HCT116 (cell line): Measurements from ENCODE around the gene HHIPL1. TPM values are rescaled to one million over a fixed set of nuclear protein-coding genes. Genes with fewer than 3 reads are reported as not detected.

ENCODE experiments used
- ATAC-seq: fragments of 200-7000 bp; cut with Tn5 transposase; 2 replicates; pipeline ENCODE4 v1.9.1; 2020; ENCODE audit warnings: mild to moderate bottlenecking, moderate library complexity
- BruUV-seq: library from RNA; stranded (reverse); fragments of 400-500 nt; replicated peaks from 2 replicates; lab custom pipeline; 2021; lab: Mats Ljungman, UMichigan
- CTCF ChIA-PET: fragments of 300-600 bp; sonication (Branson Sonifier 250); formaldehyde crosslinking; loops from one replicate; lab custom pipeline; 2021; ENCODE audit warnings: antibody characterized with exemption; lab: Charles Lee
- POLR2A ChIA-PET: fragments of 300-600, 350-600 bp; sonication (Branson Sonifier 250); formaldehyde crosslinking; loops from one replicate; lab custom pipeline; 2021; ENCODE audit warnings: antibody characterized with exemption; lab: Charles Lee
- RAD21 ChIA-PET, 2 experiments: fragments of 300-600 bp; sonication (Branson Sonifier 250); formaldehyde crosslinking; loops; one replicate each; lab custom pipeline; 2023; ENCODE audit warnings: low total read pairs in 2 of 2; ENCODE audit not compliant: uncharacterized antibody in 2 of 2, unreplicated experiment in 2 of 2, low non-redundant PET in 1 of 2; lab: Charles Lee
- DNase-seq: peaks from one replicate; pipeline ENCODE4 v3.0.0-alpha.2; 2010; ENCODE audit warnings: low read depth, low spot score
- H2AFZ ChIP-seq: fragments of 200-600 bp; shearing (Covaris generic), sonication (generic); 2 replicates; pipeline ENCODE4 v1.6.1; 2017; ENCODE audit warnings: low read depth, mixed run types, mixed read lengths, antibody characterized with exemption, low read length; ENCODE audit not compliant: poor library complexity, severe bottlenecking
- H3K27ac ChIP-seq: 2 replicates; pipeline ENCODE4 v1.5.1; 2012; ENCODE audit warnings: low read depth, low read length
- H3K27me3 ChIP-seq: fragments of 200-600 bp; sonication (generic); 2 replicates; pipeline ENCODE4 v1.6.1; 2016; ENCODE audit warnings: mixed run types, low read length, mixed read lengths; ENCODE audit not compliant: insufficient read depth
- H3K36me3 ChIP-seq, 2 experiments: fragments of 200-500 bp in 1 of 2; fragments of 200-600 bp in 1 of 2; sonication (Bioruptor generic) in 1 of 2; sonication (generic) in 1 of 2; 2 replicates each; pipeline versions ENCODE4 v1.5.1 to v1.6.1; 2014 to 2016; ENCODE audit warnings: low read length in 2 of 2, inconsistent platforms in 1 of 2, mixed read lengths in 1 of 2, mixed run types in 1 of 2; ENCODE audit not compliant: insufficient read depth in 2 of 2, control insufficient read depth in 1 of 2
- H3K4me1 ChIP-seq, 2 experiments: fragments of 200-600 bp in 1 of 2; sonication (generic) in 1 of 2; 2 replicates each; pipeline versions ENCODE4 v1.5.1 to v1.6.1; 2012 to 2017; ENCODE audit warnings: low read length in 2 of 2, inconsistent platforms in 1 of 2, mild to moderate bottlenecking in 1 of 2, mixed read lengths in 1 of 2, mixed run types in 1 of 2, moderate library complexity in 1 of 2; ENCODE audit not compliant: insufficient read depth in 2 of 2, control insufficient read depth in 1 of 2
- H3K4me2 ChIP-seq: fragments of 200-600 bp; sonication (generic); 2 replicates; pipeline ENCODE4 v1.6.1; 2017; ENCODE audit warnings: mixed run types, low read length, mixed read lengths
- H3K4me3 ChIP-seq, 2 experiments: fragments of 200-600 bp in 1 of 2; sonication (generic) in 1 of 2; replicated peaks in 1 of 2; 2 replicates each; pipeline ENCODE4 v1.5.1; 2011 to 2016; ENCODE audit warnings: low read length in 2 of 2, control low read depth in 1 of 2, low read depth in 1 of 2, mild to moderate bottlenecking in 1 of 2, mixed read lengths in 1 of 2, mixed run types in 1 of 2
- H3K79me2 ChIP-seq: fragments of 200-600 bp; sonication (generic); 2 replicates; pipeline ENCODE4 v1.6.1; 2017; ENCODE audit warnings: mild to moderate bottlenecking, mixed run types, low read length, moderate library complexity, mixed read lengths; ENCODE audit not compliant: insufficient read depth
- H3K9ac ChIP-seq: fragments of 200-600 bp; sonication (generic); 2 replicates; pipeline ENCODE4 v1.6.1; 2016; ENCODE audit warnings: low read length, mixed read lengths
- H3K9me2 ChIP-seq: fragments of 200-600 bp; sonication (generic), shearing (Covaris generic); 2 replicates; pipeline ENCODE4 v1.6.1; 2017; ENCODE audit warnings: mixed run types, mild to moderate bottlenecking, moderate library complexity; ENCODE audit not compliant: insufficient read depth
- H3K9me3 ChIP-seq, 2 experiments: fragments of 200-500 bp in 1 of 2; fragments of 200-600 bp in 1 of 2; sonication (Bioruptor generic) in 1 of 2; sonication (generic) in 1 of 2; 2 replicates each; pipeline ENCODE4 v1.6.1; 2014 to 2017; ENCODE audit warnings: low read length in 2 of 2, mixed read lengths in 2 of 2, inconsistent platforms in 1 of 2, low read depth in 1 of 2, mild to moderate bottlenecking in 1 of 2, mixed run types in 1 of 2, moderate library complexity in 1 of 2; ENCODE audit not compliant: control insufficient read depth in 1 of 2, insufficient read depth in 1 of 2
- H4K20me1 ChIP-seq: fragments of 200-600 bp; sonication (generic), shearing (Covaris generic); 2 replicates; pipeline ENCODE4 v1.6.1; 2017; ENCODE audit warnings: mixed run types, mild to moderate bottlenecking, moderate library complexity; ENCODE audit not compliant: insufficient read depth
- CBX3 ChIP-seq: IDR thresholded peaks from 2 replicates; pipeline ENCODE4 v1.6.1; 2012; ENCODE audit warnings: low read depth
- CEBPB ChIP-seq: IDR thresholded peaks from 2 replicates; pipeline ENCODE4 v1.6.1; 2012; ENCODE audit warnings: low read depth
- ELF1 ChIP-seq: IDR thresholded peaks from 2 replicates; pipeline ENCODE4 v1.6.1; 2012; ENCODE audit warnings: low read depth, borderline replicate concordance
- EZH2 ChIP-seq: fragments of 200-600 bp; sonication (generic); IDR thresholded peaks from 2 replicates; pipeline ENCODE4 v1.6.1; 2017; ENCODE audit warnings: antibody characterized with exemption, mixed run types
- EZH2phosphoT487 ChIP-seq: fragments of 200-600 bp; IDR thresholded peaks from 2 replicates; pipeline ENCODE4 v1.6.1; 2018; ENCODE audit warnings: antibody characterized with exemption, borderline replicate concordance
- JUND ChIP-seq: IDR thresholded peaks from 2 replicates; pipeline ENCODE4 v1.6.1; 2012
- POLR2A ChIP-seq: IDR thresholded peaks from 2 replicates; pipeline ENCODE4 v1.7.0; 2011; ENCODE audit warnings: borderline replicate concordance; ENCODE audit not compliant: insufficient read depth, insufficient read length; ENCODE audit errors: extremely low read depth
- POLR2AphosphoS5 ChIP-seq: IDR thresholded peaks from 2 replicates; pipeline ENCODE4 v1.6.1; 2011; ENCODE audit warnings: mild to moderate bottlenecking, low read depth, low read length, moderate library complexity
- RAD21 ChIP-seq: IDR thresholded peaks from 2 replicates; pipeline ENCODE4 v1.6.1; 2012; ENCODE audit warnings: low read depth, mild to moderate bottlenecking
- SIN3A ChIP-seq: IDR thresholded peaks from 2 replicates; pipeline ENCODE4 v1.6.1; 2012; ENCODE audit warnings: low read depth
- SP1 ChIP-seq: IDR thresholded peaks from 2 replicates; pipeline ENCODE4 v1.6.1; 2012; ENCODE audit warnings: low read depth
- SRF ChIP-seq: IDR thresholded peaks from 2 replicates; pipeline ENCODE4 v1.6.1; 2012; ENCODE audit warnings: low read depth
- TCF7L2 ChIP-seq: IDR thresholded peaks from 2 replicates; pipeline ENCODE4 v1.7.0; 2011; ENCODE audit warnings: borderline replicate concordance, inconsistent platforms; ENCODE audit not compliant: insufficient read depth, insufficient read length; ENCODE audit errors: extremely low read depth
- YY1 ChIP-seq: IDR thresholded peaks from 2 replicates; pipeline ENCODE4 v1.6.1; 2011; ENCODE audit warnings: low read length, low read depth, moderate library complexity, mild to moderate bottlenecking; ENCODE audit not compliant: insufficient replicate concordance; ENCODE audit errors: extremely low read depth
- ZBTB33 ChIP-seq: IDR thresholded peaks from 2 replicates; pipeline ENCODE4 v1.6.1; 2011; ENCODE audit warnings: mild to moderate bottlenecking, low read length, moderate library complexity; ENCODE audit not compliant: insufficient replicate concordance; ENCODE audit errors: extremely low read depth
- ZNF274 ChIP-seq: fragments of 200-500 bp; sonication (Bioruptor generic); IDR thresholded peaks from 2 replicates; pipeline ENCODE4 v1.6.1; 2014; ENCODE audit warnings: mild to moderate bottlenecking, low read depth, low read length, inconsistent platforms
- intact Hi-C: fragments of 100-400 bp; cut with micrococcal nuclease; formaldehyde crosslinking; loops from 2 replicates; pipeline ENCODE4 v1.10.0; 2022
- total RNA-seq: library from RNA; stranded (reverse); gene quantifications from one replicate; pipeline ENCODE4 v1.2.1, GENCODE V29; 2021; ENCODE audit not compliant: unreplicated experiment
- TF ChIP-seq, protein P1 (sequence below): IDR thresholded peaks from 2 replicates; pipeline ENCODE4 v1.6.1; 2012
- TF ChIP-seq, protein P2 (sequence below): IDR thresholded peaks from 2 replicates; pipeline ENCODE4 v1.6.1; 2012
- TF ChIP-seq, protein P3 (sequence below), 3 experiments: fragments of 200-600 bp in 1 of 3; sonication (generic) in 1 of 3; IDR thresholded peaks in 2 of 3; conservative IDR thresholded peaks in 1 of 3; 2 replicates each; pipeline ENCODE4 v1.5.1; 2012 to 2017; ENCODE audit warnings: low read depth in 2 of 3, low read length in 2 of 3, antibody characterized with exemption in 1 of 3, borderline replicate concordance in 1 of 3, control low read depth in 1 of 3, mild to moderate bottlenecking in 1 of 3, mixed read lengths in 1 of 3, mixed run types in 1 of 3, moderate library complexity in 1 of 3; ENCODE audit not compliant: insufficient read depth in 1 of 3

The HHIPL1 gene
- total RNA-seq, 1 experiment from 2014 or later = not detected

DNA sequence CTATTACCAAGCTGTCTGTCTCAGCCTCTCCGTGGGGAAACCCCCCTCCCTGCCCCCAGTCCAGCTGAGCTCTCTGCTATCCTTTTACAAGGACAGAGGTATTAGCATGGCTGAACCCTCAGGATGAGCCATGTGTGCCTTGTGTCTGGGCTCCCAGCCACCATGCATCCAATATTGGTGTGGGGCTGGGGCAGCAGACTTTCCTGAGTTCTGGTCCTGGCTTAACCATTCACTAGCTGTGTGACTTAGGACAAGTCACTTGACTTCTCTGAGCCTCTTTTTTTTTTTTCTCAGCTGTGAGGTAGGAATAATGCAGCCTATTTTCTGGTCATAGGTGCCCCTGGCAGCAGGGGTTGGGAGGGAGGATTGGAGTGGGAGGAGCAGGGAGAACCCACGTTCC lies 22.1 kb downstream of the HHIPL1 start:
- ChIA-PET RAD21 (no interaction called here), POLR2A (no interaction called here), CTCF (interaction anchor here (1.6 to 1.9 kb wide), 2 partner anchors 17 to 21 kb away, joined by 5 read pairs; partner anchors contain the start of gene CYP46A1)
- Histone ChIP-seq H4K20me1 (no peaks in the 10 kb centered on the region), H3K4me3 (no peak overlapping the region), H3K4me1 (no peaks in the 10 kb centered on the region), H3K9me3 (no peaks in the 10 kb centered on the region), H3K36me3 (no peaks in the 10 kb centered on the region), H3K9ac (no peak overlapping the region), H2AFZ (no peak overlapping the region), H3K79me2 (no peaks in the 10 kb centered on the region), H3K9me2 (no peaks in the 10 kb centered on the region), H3K27ac (no peak overlapping the region), H3K27me3 (no peaks in the 10 kb centered on the region), H3K4me2 (no peak overlapping the region)
- intact Hi-C loops = no loop called here
- TF ChIP-seq ZBTB33 = no peak
- TF ChIP-seq EZH2 = no peak
- no peak for TF ChIP-seq CEBPB
- no peak for TF ChIP-seq SP1
- TF ChIP-seq SIN3A = no peak
- no peak for TF ChIP-seq RAD21
- no peak for TF ChIP-seq EZH2phosphoT487
- no peak for TF ChIP-seq JUND
- no peak for TF ChIP-seq POLR2A
- TF ChIP-seq YY1 = no peak
- no peak for TF ChIP-seq CBX3
- no peak for TF ChIP-seq TCF7L2
- TF ChIP-seq POLR2AphosphoS5 = no peak
- TF ChIP-seq ELF1 = no peak
- TF ChIP-seq, protein P1, sequence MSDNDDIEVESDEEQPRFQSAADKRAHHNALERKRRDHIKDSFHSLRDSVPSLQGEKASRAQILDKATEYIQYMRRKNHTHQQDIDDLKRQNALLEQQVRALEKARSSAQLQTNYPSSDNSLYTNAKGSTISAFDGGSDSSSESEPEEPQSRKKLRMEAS = no peak
- TF ChIP-seq, protein P2, sequence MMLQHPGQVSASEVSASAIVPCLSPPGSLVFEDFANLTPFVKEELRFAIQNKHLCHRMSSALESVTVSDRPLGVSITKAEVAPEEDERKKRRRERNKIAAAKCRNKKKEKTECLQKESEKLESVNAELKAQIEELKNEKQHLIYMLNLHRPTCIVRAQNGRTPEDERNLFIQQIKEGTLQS = no peak
- TF ChIP-seq, protein P3, sequence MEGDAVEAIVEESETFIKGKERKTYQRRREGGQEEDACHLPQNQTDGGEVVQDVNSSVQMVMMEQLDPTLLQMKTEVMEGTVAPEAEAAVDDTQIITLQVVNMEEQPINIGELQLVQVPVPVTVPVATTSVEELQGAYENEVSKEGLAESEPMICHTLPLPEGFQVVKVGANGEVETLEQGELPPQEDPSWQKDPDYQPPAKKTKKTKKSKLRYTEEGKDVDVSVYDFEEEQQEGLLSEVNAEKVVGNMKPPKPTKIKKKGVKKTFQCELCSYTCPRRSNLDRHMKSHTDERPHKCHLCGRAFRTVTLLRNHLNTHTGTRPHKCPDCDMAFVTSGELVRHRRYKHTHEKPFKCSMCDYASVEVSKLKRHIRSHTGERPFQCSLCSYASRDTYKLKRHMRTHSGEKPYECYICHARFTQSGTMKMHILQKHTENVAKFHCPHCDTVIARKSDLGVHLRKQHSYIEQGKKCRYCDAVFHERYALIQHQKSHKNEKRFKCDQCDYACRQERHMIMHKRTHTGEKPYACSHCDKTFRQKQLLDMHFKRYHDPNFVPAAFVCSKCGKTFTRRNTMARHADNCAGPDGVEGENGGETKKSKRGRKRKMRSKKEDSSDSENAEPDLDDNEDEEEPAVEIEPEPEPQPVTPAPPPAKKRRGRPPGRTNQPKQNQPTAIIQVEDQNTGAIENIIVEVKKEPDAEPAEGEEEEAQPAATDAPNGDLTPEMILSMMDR (IDR thresholded peaks at IDR 0.05 in 2 of 3, conservative IDR thresholded peaks at IDR 0.05 in 1 of 3; ENCODE audit: borderline replicate concordance in 1 of 3, insufficient read depth in 1 of 3, low read depth in 2 of 3, low read length in 2 of 3) = no peak
- no peak for TF ChIP-seq ZNF274
- TF ChIP-seq SRF = no peak
- BruUV-seq = no TSS peak
- ATAC-seq (no peak), DNase-seq (no peak)
